ENCODE data around the gene C20orf144.

- TF ChIP-seq CTCF (IDR thresholded peaks at IDR 0.05) (no peak), POLR2A (IDR thresholded peaks at IDR 0.05; ENCODE audit: low read depth) (no peak), POLR2AphosphoS5 (IDR thresholded peaks at IDR 0.05) (no peak)
Observed at GRCh38 chr20:33669224-33669623, 7.1 kb downstream of the C20orf144 start.

Data from esophagus muscularis mucosa (tissue), 3 donors.